ENCODE measurements around the gene PRDX5. TPM values are rescaled to one million over a fixed set of nuclear protein-coding genes. Genes with fewer than 3 reads are reported as not detected.

Gene PRDX5
- total and polyA plus RNA-seq, 9 of the 15 experiments (the other 6 are each of a cell fraction or from before 2014, with no cell fraction given) = 40.8 to 327 (median 204) TPM

DNA sequence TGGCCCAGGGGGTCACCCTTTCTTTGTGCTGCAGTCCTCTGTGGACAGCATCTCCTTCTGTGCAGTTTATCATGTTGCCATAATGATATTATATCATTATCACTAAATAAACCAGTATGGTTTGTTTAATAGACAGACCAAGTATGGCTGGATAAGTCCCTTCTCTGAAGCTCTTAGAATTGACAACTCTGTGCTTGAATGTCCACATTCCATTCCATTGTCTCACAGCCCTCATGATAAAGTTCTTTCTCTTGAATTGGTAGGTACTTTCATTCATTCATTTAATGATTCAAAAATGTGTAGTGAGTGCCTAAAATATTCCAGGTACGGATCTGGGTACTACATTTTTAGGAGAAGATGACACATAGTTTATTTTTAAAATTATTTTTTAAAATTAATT is 48.8 kb downstream of the PRDX5 start:
- no peak overlapping the region for H3K27ac ChIP-seq (ENCODE audit: extremely low read depth, low read depth, low read length)
- H3K4me2 ChIP-seq (ENCODE audit: insufficient read depth, low read length) = no peak overlapping the region
- in situ Hi-C loops (cut with MboI) (no loop called here), intact Hi-C loops (cut with micrococcal nuclease) (no loop called here)
- BruUV-seq (replicated peaks) = no TSS peak
- no peaks in the 10 kb centered on the region for H3K9me1 ChIP-seq (ENCODE audit: control insufficient read depth, insufficient read depth, low read length)
- no peaks in the 10 kb centered on the region; the same call in 1 of the 2 replicates for H3K9me3 ChIP-seq (replicated peaks; ENCODE audit: control insufficient read depth, insufficient read depth, low read depth, low read length)
- ChIA-PET POLR2A (interaction anchor here (0.7 to 2.1 kb wide), 4 partner anchors 9 to 48 kb away, joined by 3 to 6 read pairs (median 4); no protein-coding TSS in a partner anchor), CTCF (ENCODE audit: low intra/inter-chr PET ratio) (no interaction called here)
- no peak overlapping the region for H3K9ac ChIP-seq (ENCODE audit: insufficient read depth in 1 of 2, low read depth in 2 of 2, low read length in 2 of 2)
- no peaks in the 10 kb centered on the region for H3K27me3 ChIP-seq (ENCODE audit: control insufficient read depth in 2 of 2, insufficient read depth in 2 of 2, low read length in 2 of 2)
- H3K79me2 ChIP-seq (ENCODE audit: control insufficient read depth, insufficient read depth, low read length) = no peaks in the 10 kb centered on the region
- H3K36me3 ChIP-seq (ENCODE audit: control insufficient read depth, insufficient read depth, low read length) = peaks cover 70% of the 10 kb centered on the region; the same call in 2 of the 3 replicates
- H2AFZ ChIP-seq (ENCODE audit: low read depth, low read length) = no peak overlapping the region
- H3K4me3 ChIP-seq = no peak overlapping the region
- H4K20me1 ChIP-seq (replicated peaks; ENCODE audit: control insufficient read depth, insufficient read depth, low read length) = no peaks in the 10 kb centered on the region
- TF ChIP-seq TCF7 (IDR thresholded peaks at IDR 0.05; ENCODE audit: borderline replicate concordance) (no peak), CBFA2T3 (IDR thresholded peaks at IDR 0.05) (no peak)
- TF ChIP-seq, protein P1, sequence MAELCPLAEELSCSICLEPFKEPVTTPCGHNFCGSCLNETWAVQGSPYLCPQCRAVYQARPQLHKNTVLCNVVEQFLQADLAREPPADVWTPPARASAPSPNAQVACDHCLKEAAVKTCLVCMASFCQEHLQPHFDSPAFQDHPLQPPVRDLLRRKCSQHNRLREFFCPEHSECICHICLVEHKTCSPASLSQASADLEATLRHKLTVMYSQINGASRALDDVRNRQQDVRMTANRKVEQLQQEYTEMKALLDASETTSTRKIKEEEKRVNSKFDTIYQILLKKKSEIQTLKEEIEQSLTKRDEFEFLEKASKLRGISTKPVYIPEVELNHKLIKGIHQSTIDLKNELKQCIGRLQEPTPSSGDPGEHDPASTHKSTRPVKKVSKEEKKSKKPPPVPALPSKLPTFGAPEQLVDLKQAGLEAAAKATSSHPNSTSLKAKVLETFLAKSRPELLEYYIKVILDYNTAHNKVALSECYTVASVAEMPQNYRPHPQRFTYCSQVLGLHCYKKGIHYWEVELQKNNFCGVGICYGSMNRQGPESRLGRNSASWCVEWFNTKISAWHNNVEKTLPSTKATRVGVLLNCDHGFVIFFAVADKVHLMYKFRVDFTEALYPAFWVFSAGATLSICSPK (IDR thresholded peaks at IDR 0.05; ENCODE audit: borderline replicate concordance) = no peak
- DNase-seq (ENCODE audit: extremely low read depth in 1 of 4, low spot score in 3 of 4) (no peak), FAIRE-seq (no peak), ATAC-seq (no peak)
- 95% methylated on average over 1 of the region's 1 CpG for WGBS (ENCODE audit: insufficient coverage, low coverage, missing lambda C conversion rate)
- H3K4me1 ChIP-seq (replicated peaks in 1 of 2; ENCODE audit: control insufficient read depth in 2 of 2, insufficient read depth in 2 of 2, low read length in 2 of 2) = peaks cover 0 to 20% of the 10 kb centered on the region in 2 experiments; a peak in 1 of 5 replicates
